ENCODE data around the gene BACH2. TPM values are rescaled to one million over a fixed set of nuclear protein-coding genes. Genes with fewer than 3 reads are reported as not detected.

The BACH2 gene
- total and polyA plus RNA-seq, 2 of the 8 experiments (the other 6 are each of a cell fraction or from before 2014, with no cell fraction given): 1.9 to 5.9 TPM

GRCh38 chr6:90038961-90039653 lies 257.5 kb downstream of the BACH2 start (continued):
- TF ChIP-seq CHD7 (IDR thresholded peaks at IDR 0.05; ENCODE audit: insufficient replicate concordance, low read length): no peak
- no peak for TF ChIP-seq YY1 (IDR thresholded peaks at IDR 0.05; ENCODE audit: low read depth, low read length)
